ENCODE data around the gene LONP2. TPM values are rescaled to one million over a fixed set of nuclear protein-coding genes. Genes with fewer than 3 reads are reported as not detected.

Gene LONP2
- total RNA-seq, 1 experiment from 2014 or later = 41.5 TPM

GRCh38 chr16:48330841-48331192, 86.7 kb downstream of the LONP2 start:
- ATAC-seq (no peak), DNase-seq (no peak)
- no peaks in the 10 kb centered on the region for H3K4me1 ChIP-seq (ENCODE audit: insufficient read depth, low read length)
- intact Hi-C loops (cut with micrococcal nuclease) = no loop called here
- peaks cover 9% of the 10 kb centered on the region; the same call in 1 of the 2 replicates for H3K36me3 ChIP-seq (ENCODE audit: low read depth, low read length)
- no peaks in the 10 kb centered on the region for H3K27me3 ChIP-seq (ENCODE audit: low read length)
- TF ChIP-seq EZH2 (IDR thresholded peaks at IDR 0.05; ENCODE audit: low read length, unreplicated experiment) (no peak), EZH2phosphoT487 (IDR thresholded peaks at IDR 0.05; ENCODE audit: borderline replicate concordance, low read length) (no peak), CTCF (conservative IDR thresholded peaks at IDR 0.05; ENCODE audit: low read depth, low read length) (no peak)
- no peaks in the 10 kb centered on the region for H3F3A ChIP-seq (ENCODE audit: low read length, unreplicated experiment)
- H3K9me2 ChIP-seq (replicated peaks; ENCODE audit: low read length) = no peaks in the 10 kb centered on the region
- H2AFZ ChIP-seq (ENCODE audit: low read length) = no peak overlapping the region
- no peak overlapping the region for H3K4me3 ChIP-seq (ENCODE audit: low read length)
- H4K20me1 ChIP-seq (ENCODE audit: low read length) = no peaks in the 10 kb centered on the region
- H3K4me2 ChIP-seq (ENCODE audit: low read length) = no peak overlapping the region
- CTCF ChIA-PET = no interaction called here
- no TSS peak for BruUV-seq (replicated peaks)
- no peak overlapping the region for H3K27ac ChIP-seq (ENCODE audit: low read length)
- H3K9ac ChIP-seq (ENCODE audit: low read length) = no peak overlapping the region
- no peaks in the 10 kb centered on the region for H3K9me3 ChIP-seq (ENCODE audit: low read length)
- no peaks in the 10 kb centered on the region for H3K79me2 ChIP-seq (ENCODE audit: low read length)
- POLR2A ChIA-PET (ENCODE audit: unreplicated experiment) = no interaction called here

DNA sequence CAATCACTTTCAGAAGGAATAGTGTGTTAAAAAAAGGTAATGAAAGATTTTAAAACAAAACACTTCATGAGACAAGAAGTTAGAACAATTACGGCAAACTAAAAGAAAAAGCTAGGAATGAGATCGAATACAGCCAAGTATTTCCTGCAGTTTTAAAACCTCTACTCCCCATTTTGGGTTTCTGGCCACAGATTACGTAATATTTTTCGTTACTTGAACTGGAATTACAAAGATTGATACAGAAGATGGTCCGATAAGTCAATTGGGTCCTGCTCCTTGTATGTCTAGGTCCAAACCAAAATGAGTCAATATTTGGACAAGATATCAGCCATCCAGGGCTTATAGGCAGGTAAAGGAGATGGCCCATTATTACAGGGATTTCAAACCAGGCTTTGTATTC, 88.9 kb downstream of the LONP2 start:
- no peak overlapping the region for H3K27ac ChIP-seq (ENCODE audit: low read length)
- no peaks in the 10 kb centered on the region for H3K9me3 ChIP-seq (ENCODE audit: low read length)
- BruUV-seq (replicated peaks) = no TSS peak
- peaks cover 10% of the 10 kb centered on the region; the same call in 1 of the 2 replicates for H3K36me3 ChIP-seq (ENCODE audit: low read depth, low read length)
- no peak for TF ChIP-seq CTCF (conservative IDR thresholded peaks at IDR 0.05; ENCODE audit: low read depth, low read length)
- no peak for TF ChIP-seq EZH2phosphoT487 (IDR thresholded peaks at IDR 0.05; ENCODE audit: borderline replicate concordance, low read length)
- no peak for TF ChIP-seq EZH2 (IDR thresholded peaks at IDR 0.05; ENCODE audit: low read length, unreplicated experiment)
- H3K9me2 ChIP-seq (replicated peaks; ENCODE audit: low read length) = no peaks in the 10 kb centered on the region
- no peak overlapping the region for H3K9ac ChIP-seq (ENCODE audit: low read length)
- intact Hi-C loops (cut with micrococcal nuclease) = no loop called here
- DNase-seq = no peak
- no peak for ATAC-seq
- H3K79me2 ChIP-seq (ENCODE audit: low read length) = no peaks in the 10 kb centered on the region
- H3K4me3 ChIP-seq (ENCODE audit: low read length) = no peak overlapping the region
- no peaks in the 10 kb centered on the region for H3K4me1 ChIP-seq (ENCODE audit: insufficient read depth, low read length)
- ChIA-PET POLR2A (ENCODE audit: unreplicated experiment) (no interaction called here), CTCF (no interaction called here)
- H2AFZ ChIP-seq (ENCODE audit: low read length) = no peak overlapping the region
- H4K20me1 ChIP-seq (ENCODE audit: low read length) = no peaks in the 10 kb centered on the region
- no peaks in the 10 kb centered on the region for H3K27me3 ChIP-seq (ENCODE audit: low read length)
- no peaks in the 10 kb centered on the region for H3F3A ChIP-seq (ENCODE audit: low read length, unreplicated experiment)
- H3K4me2 ChIP-seq (ENCODE audit: low read length) = no peak overlapping the region

GRCh38 chr16:48334325-48334724, 90.2 kb downstream of the LONP2 start:
- intact Hi-C loops (cut with micrococcal nuclease) = no loop called here

More at GRCh38 chr16:48334325-48334724, 90.2 kb downstream of the LONP2 start:
- Histone ChIP-seq H3K36me3 (ENCODE audit: low read depth, low read length) (peaks cover 10% of the 10 kb centered on the region; the same call in 1 of the 2 replicates), H4K20me1 (ENCODE audit: low read length) (no peaks in the 10 kb centered on the region), H3K9me2 (replicated peaks; ENCODE audit: low read length) (no peaks in the 10 kb centered on the region), H3K9me3 (ENCODE audit: low read length) (no peaks in the 10 kb centered on the region), H3K4me3 (ENCODE audit: low read length) (no peak overlapping the region), H3K27me3 (ENCODE audit: low read length) (no peaks in the 10 kb centered on the region), H3K4me2 (ENCODE audit: low read length) (no peak overlapping the region), H3K79me2 (ENCODE audit: low read length) (no peaks in the 10 kb centered on the region), H3K9ac (ENCODE audit: low read length) (no peak overlapping the region), H3F3A (ENCODE audit: low read length, unreplicated experiment) (no peaks in the 10 kb centered on the region), H2AFZ (ENCODE audit: low read length) (no peak overlapping the region), H3K27ac (ENCODE audit: low read length) (no peak overlapping the region), H3K4me1 (ENCODE audit: insufficient read depth, low read length) (no peaks in the 10 kb centered on the region)
- TF ChIP-seq CTCF (conservative IDR thresholded peaks at IDR 0.05; ENCODE audit: low read depth, low read length) (peak; percentile 42), EZH2phosphoT487 (IDR thresholded peaks at IDR 0.05; ENCODE audit: borderline replicate concordance, low read length) (no peak)
- ChIA-PET POLR2A (ENCODE audit: unreplicated experiment) (no interaction called here), CTCF (no interaction called here)
- ATAC-seq (no peak), DNase-seq (no peak)
- BruUV-seq (replicated peaks) = no TSS peak
